WTC11 (cell line): Measurements from ENCODE around the gene LARP1. TPM values are rescaled to one million over a fixed set of nuclear protein-coding genes. Genes with fewer than 3 reads are reported as not detected.

ENCODE experiments used
- ATAC-seq: fragments of 200-7000 bp; cut with Tn5 transposase; 2 replicates; pipeline ENCODE4 v1.10.0; 2021; ENCODE audit warnings: mild to moderate bottlenecking, moderate library complexity
- CTCF ChIA-PET: fragments of 300-600 bp; sonication (Branson Sonifier 250); formaldehyde crosslinking; loops from one replicate; lab custom pipeline; 2021; ENCODE audit warnings: antibody characterized with exemption; lab: Charles Lee
- POLR2A ChIA-PET: fragments of 350-600 bp; sonication (Branson Sonifier 250); formaldehyde crosslinking; loops from one replicate; lab custom pipeline; 2021; ENCODE audit warnings: antibody characterized with exemption; lab: Charles Lee
- DNase-seq: peaks from one replicate; pipeline ENCODE4 v3.0.0; 2021; ENCODE audit warnings: low spot score
- H3K27ac Mint-ChIP-seq: 2 replicates; pipeline ENCODE4 v1.8.0; 2021; ENCODE audit warnings: mixed read lengths
- H3K27me3 Mint-ChIP-seq: 2 replicates; pipeline ENCODE4 v1.8.0; 2021; ENCODE audit warnings: low read depth, mild to moderate bottlenecking, moderate library complexity, mixed read lengths
- H3K36me3 Mint-ChIP-seq: 2 replicates; pipeline ENCODE4 v1.8.0; 2021; ENCODE audit warnings: mixed read lengths
- H3K4me1 Mint-ChIP-seq: 2 replicates; pipeline ENCODE4 v1.8.0; 2022; ENCODE audit warnings: mixed read lengths
- H3K4me3 Mint-ChIP-seq: 2 replicates; pipeline ENCODE4 v1.8.0; 2021; ENCODE audit warnings: mild to moderate bottlenecking, moderate library complexity, mixed read lengths
- H3K9me3 Mint-ChIP-seq: 2 replicates; pipeline ENCODE4 v1.8.0; 2021; ENCODE audit warnings: mixed read lengths
- ATF2 ChIP-seq: sonication (generic); formaldehyde crosslinking; IDR thresholded peaks from 2 replicates; pipeline ENCODE4 v1.8.1; 2022; ENCODE audit warnings: low read depth, missing genetic modification reagents, borderline replicate concordance
- ATF3 ChIP-seq: sonication (generic); formaldehyde crosslinking; conservative IDR thresholded peaks from 2 replicates; pipeline ENCODE4 v1.8.1; 2022; ENCODE audit warnings: mild to moderate bottlenecking, missing genetic modification reagents
- CREM ChIP-seq: sonication (generic); formaldehyde crosslinking; IDR thresholded peaks from 2 replicates; pipeline ENCODE4 v1.8.1; 2022; ENCODE audit warnings: mild to moderate bottlenecking, missing genetic modification reagents, moderate library complexity
- ELF4 ChIP-seq: sonication (generic); formaldehyde crosslinking; IDR thresholded peaks from 2 replicates; pipeline ENCODE4 v1.8.1; 2022; ENCODE audit warnings: low read depth, mild to moderate bottlenecking, moderate library complexity, missing genetic modification reagents
- ETV6 ChIP-seq: sonication (generic); formaldehyde crosslinking; IDR thresholded peaks from 2 replicates; pipeline ENCODE4 v1.8.1; 2022; ENCODE audit warnings: mild to moderate bottlenecking, missing genetic modification reagents
- JUN ChIP-seq: sonication (generic); formaldehyde crosslinking; IDR thresholded peaks from 2 replicates; pipeline ENCODE4 v1.8.0; 2023; ENCODE audit warnings: mild to moderate bottlenecking, missing genetic modification reagents
- MXD4 ChIP-seq: fragments of 250-450 bp; sonication (Bioruptor Pico); IDR thresholded peaks from 2 replicates; pipeline ENCODE4 v1.8.0; 2021; ENCODE audit warnings: mild to moderate bottlenecking, moderate library complexity, borderline replicate concordance
- MYBL2 ChIP-seq: sonication (generic); formaldehyde crosslinking; IDR thresholded peaks from 2 replicates; pipeline ENCODE4 v1.8.1; 2023; ENCODE audit warnings: mild to moderate bottlenecking, moderate library complexity, missing genetic modification reagents
- PRDM15 ChIP-seq: sonication (generic); formaldehyde crosslinking; IDR thresholded peaks from 2 replicates; pipeline ENCODE4 v1.8.0; 2022; ENCODE audit warnings: missing genetic modification reagents
- SMAD4 ChIP-seq: sonication (generic); formaldehyde crosslinking; IDR thresholded peaks from 2 replicates; pipeline ENCODE4 v1.8.0; 2022; ENCODE audit warnings: mild to moderate bottlenecking, missing genetic modification reagents
- ZNF232 ChIP-seq: sonication (generic); formaldehyde crosslinking; IDR thresholded peaks from 2 replicates; pipeline ENCODE4 v1.8.0; 2022; ENCODE audit warnings: mild to moderate bottlenecking, missing genetic modification reagents
- total RNA-seq: library from RNA; stranded (reverse); gene quantifications from 3 replicates; pipeline ENCODE4 v1.2.3, GENCODE V29; 2021
- TF ChIP-seq, protein P1 (sequence below): sonication (generic); formaldehyde crosslinking; IDR thresholded peaks from 2 replicates; pipeline ENCODE4 v1.8.0; 2023; ENCODE audit warnings: mild to moderate bottlenecking, missing genetic modification reagents
- TF ChIP-seq, protein P2 (sequence below): fragments of 250-450 bp; sonication (Bioruptor Pico); conservative IDR thresholded peaks from 2 replicates; pipeline ENCODE4 v1.9.0; 2021; ENCODE audit warnings: mild to moderate bottlenecking
- TF ChIP-seq, protein P3 (sequence below): sonication (generic); formaldehyde crosslinking; IDR thresholded peaks from 2 replicates; pipeline ENCODE4 v1.8.1; 2023; ENCODE audit warnings: mild to moderate bottlenecking, moderate library complexity, missing genetic modification reagents
- TF ChIP-seq, protein P4 (sequence below): fragments of 250-450 bp; sonication (Bioruptor Pico); IDR thresholded peaks from 2 replicates; pipeline ENCODE4 v1.9.0; 2021; ENCODE audit warnings: mild to moderate bottlenecking
- TF ChIP-seq, protein P5 (sequence below): sonication (generic); formaldehyde crosslinking; IDR thresholded peaks from 2 replicates; pipeline ENCODE4 v1.8.1; 2023; ENCODE audit warnings: mild to moderate bottlenecking, missing genetic modification reagents, moderate library complexity
- TF ChIP-seq, protein P6 (sequence below): fragments of 200-600 bp; IDR thresholded peaks from 2 replicates; pipeline ENCODE4 v1.8.0; 2022; ENCODE audit warnings: antibody characterized with exemption

The LARP1 gene
- total RNA-seq, 1 experiment from 2014 or later: 406 TPM

GRCh38 chr5:154740483-154740882 is 14.7 kb upstream of the LARP1 start (continued):
- TF ChIP-seq, protein P1, sequence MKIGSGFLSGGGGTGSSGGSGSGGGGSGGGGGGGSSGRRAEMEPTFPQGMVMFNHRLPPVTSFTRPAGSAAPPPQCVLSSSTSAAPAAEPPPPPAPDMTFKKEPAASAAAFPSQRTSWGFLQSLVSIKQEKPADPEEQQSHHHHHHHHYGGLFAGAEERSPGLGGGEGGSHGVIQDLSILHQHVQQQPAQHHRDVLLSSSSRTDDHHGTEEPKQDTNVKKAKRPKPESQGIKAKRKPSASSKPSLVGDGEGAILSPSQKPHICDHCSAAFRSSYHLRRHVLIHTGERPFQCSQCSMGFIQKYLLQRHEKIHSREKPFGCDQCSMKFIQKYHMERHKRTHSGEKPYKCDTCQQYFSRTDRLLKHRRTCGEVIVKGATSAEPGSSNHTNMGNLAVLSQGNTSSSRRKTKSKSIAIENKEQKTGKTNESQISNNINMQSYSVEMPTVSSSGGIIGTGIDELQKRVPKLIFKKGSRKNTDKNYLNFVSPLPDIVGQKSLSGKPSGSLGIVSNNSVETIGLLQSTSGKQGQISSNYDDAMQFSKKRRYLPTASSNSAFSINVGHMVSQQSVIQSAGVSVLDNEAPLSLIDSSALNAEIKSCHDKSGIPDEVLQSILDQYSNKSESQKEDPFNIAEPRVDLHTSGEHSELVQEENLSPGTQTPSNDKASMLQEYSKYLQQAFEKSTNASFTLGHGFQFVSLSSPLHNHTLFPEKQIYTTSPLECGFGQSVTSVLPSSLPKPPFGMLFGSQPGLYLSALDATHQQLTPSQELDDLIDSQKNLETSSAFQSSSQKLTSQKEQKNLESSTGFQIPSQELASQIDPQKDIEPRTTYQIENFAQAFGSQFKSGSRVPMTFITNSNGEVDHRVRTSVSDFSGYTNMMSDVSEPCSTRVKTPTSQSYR: no peak
- TF ChIP-seq, protein P2, sequence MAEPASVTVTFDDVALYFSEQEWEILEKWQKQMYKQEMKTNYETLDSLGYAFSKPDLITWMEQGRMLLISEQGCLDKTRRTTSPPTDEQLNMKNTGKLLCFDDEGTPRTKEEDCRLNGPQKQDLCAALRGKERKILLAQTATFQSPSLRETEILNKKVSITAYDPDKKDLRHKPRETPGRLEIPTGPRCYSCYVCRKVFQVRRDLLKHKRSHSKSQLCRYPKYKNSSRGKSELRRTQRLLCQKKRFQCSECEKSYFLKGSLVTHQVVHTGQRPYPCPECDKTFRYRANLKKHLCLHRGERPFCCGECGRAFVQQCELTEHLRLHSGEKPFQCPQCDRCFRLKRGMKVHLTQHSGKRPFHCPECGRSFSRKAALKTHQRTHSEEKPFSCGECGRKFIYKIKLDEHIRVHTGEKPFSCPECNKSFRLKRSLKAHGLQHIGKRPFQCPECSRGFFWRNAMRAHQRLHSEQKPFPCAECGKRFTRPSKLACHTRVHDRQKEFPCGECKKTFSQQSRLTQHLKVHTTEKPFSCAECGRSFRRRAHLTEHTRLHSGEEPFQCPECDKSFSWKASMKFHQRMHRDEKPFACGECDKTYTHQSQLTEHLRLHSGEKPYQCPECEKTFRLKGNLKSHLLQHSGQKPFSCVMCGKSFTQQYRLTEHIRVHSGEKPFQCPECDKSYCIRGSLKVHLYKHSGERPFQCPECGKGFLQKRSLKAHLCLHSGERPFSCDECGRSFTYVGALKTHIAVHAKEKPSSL (CRISPR knock-in tag): no peak
- no peak for TF ChIP-seq JUN
- TF ChIP-seq, protein P3, sequence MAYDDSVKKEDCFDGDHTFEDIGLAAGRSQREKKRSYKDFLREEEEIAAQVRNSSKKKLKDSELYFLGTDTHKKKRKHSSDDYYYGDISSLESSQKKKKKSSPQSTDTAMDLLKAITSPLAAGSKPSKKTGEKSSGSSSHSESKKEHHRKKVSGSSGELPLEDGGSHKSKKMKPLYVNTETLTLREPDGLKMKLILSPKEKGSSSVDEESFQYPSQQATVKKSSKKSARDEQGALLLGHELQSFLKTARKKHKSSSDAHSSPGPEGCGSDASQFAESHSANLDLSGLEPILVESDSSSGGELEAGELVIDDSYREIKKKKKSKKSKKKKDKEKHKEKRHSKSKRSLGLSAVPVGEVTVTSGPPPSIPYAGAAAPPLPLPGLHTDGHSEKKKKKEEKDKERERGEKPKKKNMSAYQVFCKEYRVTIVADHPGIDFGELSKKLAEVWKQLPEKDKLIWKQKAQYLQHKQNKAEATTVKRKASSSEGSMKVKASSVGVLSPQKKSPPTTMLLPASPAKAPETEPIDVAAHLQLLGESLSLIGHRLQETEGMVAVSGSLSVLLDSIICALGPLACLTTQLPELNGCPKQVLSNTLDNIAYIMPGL (CRISPR knock-in tag): no peak
- TF ChIP-seq CREM: no peak
- TF ChIP-seq ATF3: no peak
- no peak for TF ChIP-seq MYBL2 (CRISPR knock-in tag)
- no peak for TF ChIP-seq ELF4 (CRISPR knock-in tag)
- TF ChIP-seq, protein P4, sequence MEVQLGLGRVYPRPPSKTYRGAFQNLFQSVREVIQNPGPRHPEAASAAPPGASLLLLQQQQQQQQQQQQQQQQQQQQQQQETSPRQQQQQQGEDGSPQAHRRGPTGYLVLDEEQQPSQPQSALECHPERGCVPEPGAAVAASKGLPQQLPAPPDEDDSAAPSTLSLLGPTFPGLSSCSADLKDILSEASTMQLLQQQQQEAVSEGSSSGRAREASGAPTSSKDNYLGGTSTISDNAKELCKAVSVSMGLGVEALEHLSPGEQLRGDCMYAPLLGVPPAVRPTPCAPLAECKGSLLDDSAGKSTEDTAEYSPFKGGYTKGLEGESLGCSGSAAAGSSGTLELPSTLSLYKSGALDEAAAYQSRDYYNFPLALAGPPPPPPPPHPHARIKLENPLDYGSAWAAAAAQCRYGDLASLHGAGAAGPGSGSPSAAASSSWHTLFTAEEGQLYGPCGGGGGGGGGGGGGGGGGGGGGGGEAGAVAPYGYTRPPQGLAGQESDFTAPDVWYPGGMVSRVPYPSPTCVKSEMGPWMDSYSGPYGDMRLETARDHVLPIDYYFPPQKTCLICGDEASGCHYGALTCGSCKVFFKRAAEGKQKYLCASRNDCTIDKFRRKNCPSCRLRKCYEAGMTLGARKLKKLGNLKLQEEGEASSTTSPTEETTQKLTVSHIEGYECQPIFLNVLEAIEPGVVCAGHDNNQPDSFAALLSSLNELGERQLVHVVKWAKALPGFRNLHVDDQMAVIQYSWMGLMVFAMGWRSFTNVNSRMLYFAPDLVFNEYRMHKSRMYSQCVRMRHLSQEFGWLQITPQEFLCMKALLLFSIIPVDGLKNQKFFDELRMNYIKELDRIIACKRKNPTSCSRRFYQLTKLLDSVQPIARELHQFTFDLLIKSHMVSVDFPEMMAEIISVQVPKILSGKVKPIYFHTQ (CRISPR knock-in tag): no peak

GRCh38 chr5:154740957-154741356 is 14.2 kb upstream of the LARP1 start:
- peaks cover 29% of the 10 kb centered on the region for H3K4me1 Mint-ChIP-seq
- H3K36me3 Mint-ChIP-seq: peaks cover 9% of the 10 kb centered on the region
- H3K4me3 Mint-ChIP-seq: no peak overlapping the region
- no peaks in the 10 kb centered on the region for H3K9me3 Mint-ChIP-seq
- ChIA-PET CTCF (interaction anchor here (1.5 kb wide), 1 partner anchor 17 kb away, joined by 3 read pairs; no protein-coding TSS in a partner anchor), POLR2A (interaction anchor here (0.5 to 0.6 kb wide), 2 partner anchors 62 to 711 kb away, joined by 4 to 7 read pairs; no protein-coding TSS in a partner anchor)
- ATAC-seq: no peak
- no peaks in the 10 kb centered on the region for H3K27me3 Mint-ChIP-seq
- DNase-seq: no peak
- H3K27ac Mint-ChIP-seq: peak overlapping the region; percentile 26
- no peak for TF ChIP-seq ETV6 (CRISPR knock-in tag)
- TF ChIP-seq SMAD4 (CRISPR knock-in tag): no peak
- no peak for TF ChIP-seq ELF4 (CRISPR knock-in tag)
- TF ChIP-seq ZNF232 (CRISPR knock-in tag): no peak
- no peak for TF ChIP-seq MXD4 (CRISPR knock-in tag)
- TF ChIP-seq, protein P5, sequence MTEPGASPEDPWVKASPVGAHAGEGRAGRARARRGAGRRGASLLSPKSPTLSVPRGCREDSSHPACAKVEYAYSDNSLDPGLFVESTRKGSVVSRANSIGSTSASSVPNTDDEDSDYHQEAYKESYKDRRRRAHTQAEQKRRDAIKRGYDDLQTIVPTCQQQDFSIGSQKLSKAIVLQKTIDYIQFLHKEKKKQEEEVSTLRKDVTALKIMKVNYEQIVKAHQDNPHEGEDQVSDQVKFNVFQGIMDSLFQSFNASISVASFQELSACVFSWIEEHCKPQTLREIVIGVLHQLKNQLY (CRISPR knock-in tag): no peak
- no peak for TF ChIP-seq PRDM15
- TF ChIP-seq ATF2 (CRISPR knock-in tag): no peak
- TF ChIP-seq, protein P6, sequence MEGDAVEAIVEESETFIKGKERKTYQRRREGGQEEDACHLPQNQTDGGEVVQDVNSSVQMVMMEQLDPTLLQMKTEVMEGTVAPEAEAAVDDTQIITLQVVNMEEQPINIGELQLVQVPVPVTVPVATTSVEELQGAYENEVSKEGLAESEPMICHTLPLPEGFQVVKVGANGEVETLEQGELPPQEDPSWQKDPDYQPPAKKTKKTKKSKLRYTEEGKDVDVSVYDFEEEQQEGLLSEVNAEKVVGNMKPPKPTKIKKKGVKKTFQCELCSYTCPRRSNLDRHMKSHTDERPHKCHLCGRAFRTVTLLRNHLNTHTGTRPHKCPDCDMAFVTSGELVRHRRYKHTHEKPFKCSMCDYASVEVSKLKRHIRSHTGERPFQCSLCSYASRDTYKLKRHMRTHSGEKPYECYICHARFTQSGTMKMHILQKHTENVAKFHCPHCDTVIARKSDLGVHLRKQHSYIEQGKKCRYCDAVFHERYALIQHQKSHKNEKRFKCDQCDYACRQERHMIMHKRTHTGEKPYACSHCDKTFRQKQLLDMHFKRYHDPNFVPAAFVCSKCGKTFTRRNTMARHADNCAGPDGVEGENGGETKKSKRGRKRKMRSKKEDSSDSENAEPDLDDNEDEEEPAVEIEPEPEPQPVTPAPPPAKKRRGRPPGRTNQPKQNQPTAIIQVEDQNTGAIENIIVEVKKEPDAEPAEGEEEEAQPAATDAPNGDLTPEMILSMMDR: no peak
